ENCODE results near the gene AGAP3.

Gene AGAP3

GRCh38 chr7:151161757-151162156 lies 75.5 kb downstream of the AGAP3 start:
- no peak for DNase-seq (ENCODE audit: low read depth in 2 of 2)

GRCh38 chr7:151166629-151167196 lies 80.4 kb downstream of the AGAP3 start:
- no peak for DNase-seq (ENCODE audit: low read depth in 2 of 2)

- no peak for DNase-seq (ENCODE audit: low read depth in 2 of 2)
Measured at GRCh38 chr7:151167197-151167961, 81.1 kb downstream of the AGAP3 start, which contains the start of gene GBX1. Gene GBX1 (minus strand): TSS chr7:151167694. CDS start chr7:151167548, 146 bp downstream.

GRCh38 chr7:151168003-151168786 lies 81.9 kb downstream of the AGAP3 start:
- DNase-seq (ENCODE audit: low read depth in 2 of 2): peak in 1 of 2 experiments; percentile 54

- DNase-seq (ENCODE audit: low read depth in 2 of 2): no peak
Measured at GRCh38 chr7:151168787-151169162, 82.5 kb downstream of the AGAP3 start.

GRCh38 chr7:151172273-151173141 lies 86.2 kb downstream of the AGAP3 start:
- DNase-seq (ENCODE audit: low read depth in 2 of 2): peak; percentile 61

GRCh38 chr7:151173386-151174245 lies 87.3 kb downstream of the AGAP3 start:
- DNase-seq (ENCODE audit: low read depth in 2 of 2): no peak

GRCh38 chr7:151174246-151175046 lies 88.2 kb downstream of the AGAP3 start:
- DNase-seq (ENCODE audit: low read depth in 2 of 2): peak in 1 of 2 experiments; percentile 20

- DNase-seq (ENCODE audit: low read depth in 2 of 2): no peak
Measured at GRCh38 chr7:151175047-151175792, 88.9 kb downstream of the AGAP3 start.

- DNase-seq (ENCODE audit: low read depth in 2 of 2): no peak
Measured at GRCh38 chr7:151175793-151176311, 89.6 kb downstream of the AGAP3 start.

- no peak for DNase-seq (ENCODE audit: low read depth in 2 of 2)
Measured at GRCh38 chr7:151176401-151176800, 90.1 kb downstream of the AGAP3 start.

GRCh38 chr7:151177310-151177709 lies 91.0 kb downstream of the AGAP3 start:
- no peak for DNase-seq (ENCODE audit: low read depth in 2 of 2)

- DNase-seq (ENCODE audit: low read depth in 2 of 2): no peak
Measured at GRCh38 chr7:151178236-151178635, 92.0 kb downstream of the AGAP3 start.

- no peak for DNase-seq (ENCODE audit: low read depth in 2 of 2)
Measured at GRCh38 chr7:151178831-151179230, 92.6 kb downstream of the AGAP3 start.

GRCh38 chr7:151179287-151179860 lies 93.1 kb downstream of the AGAP3 start:
- DNase-seq (ENCODE audit: low read depth in 2 of 2): no peak

GRCh38 chr7:151179946-151180345 lies 93.7 kb downstream of the AGAP3 start:
- no peak for DNase-seq (ENCODE audit: low read depth in 2 of 2)

- DNase-seq (ENCODE audit: low read depth in 2 of 2): no peak
Measured at GRCh38 chr7:151181011-151181431, 94.7 kb downstream of the AGAP3 start.
